ENCODE data around the gene PRMT9.

The PRMT9 gene

GRCh38 chr4:147678796-147679549, 5.0 kb downstream of the PRMT9 start:
- no peak for DNase-seq

GRCh38 chr4:147678106-147678505, 5.9 kb downstream of the PRMT9 start:
- DNase-seq: no peak

- no peak for DNase-seq
Observed at GRCh38 chr4:147674496-147674895, 9.5 kb downstream of the PRMT9 start.

- DNase-seq: no peak
Observed at GRCh38 chr4:147674073-147674472, 9.9 kb downstream of the PRMT9 start.

- DNase-seq: no peak
Observed at GRCh38 chr4:147658501-147658900, 25.5 kb downstream of the PRMT9 start.

- DNase-seq: no peak
Observed at GRCh38 chr4:147655639-147656038, 28.3 kb downstream of the PRMT9 start.

- DNase-seq: no peak
Observed at GRCh38 chr4:147651563-147651962, 32.4 kb downstream of the PRMT9 start.

- DNase-seq: no peak
Observed at GRCh38 chr4:147648656-147649055, 35.3 kb downstream of the PRMT9 start.

GRCh38 chr4:147645099-147645498, 38.9 kb downstream of the PRMT9 start:
- DNase-seq: no peak

GRCh38 chr4:147644471-147644870, 39.5 kb downstream of the PRMT9 start:
- no peak for DNase-seq

- no peak for DNase-seq
Observed at GRCh38 chr4:147643616-147644015, 40.3 kb downstream of the PRMT9 start.

GRCh38 chr4:147640331-147640730, 43.6 kb downstream of the PRMT9 start:
- DNase-seq: no peak

GRCh38 chr4:147639388-147639787, 44.6 kb downstream of the PRMT9 start:
- no peak for DNase-seq

- no peak for DNase-seq
Observed at GRCh38 chr4:147638942-147639341, 45.0 kb downstream of the PRMT9 start.

GRCh38 chr4:147638365-147638764, 45.6 kb downstream of the PRMT9 start:
- no peak for DNase-seq

GRCh38 chr4:147635348-147635747, 48.6 kb downstream of the PRMT9 start:
- DNase-seq: no peak

- DNase-seq: no peak
Observed at GRCh38 chr4:147633643-147634042, 50.3 kb downstream of the PRMT9 start.

- no peak for DNase-seq
Observed at GRCh38 chr4:147633113-147633512, 50.9 kb downstream of the PRMT9 start.

- DNase-seq: no peak
Observed at GRCh38 chr4:147629783-147630730, 53.9 kb downstream of the PRMT9 start.

- DNase-seq: no peak
Observed at GRCh38 chr4:147628415-147628814, 55.5 kb downstream of the PRMT9 start.

GRCh38 chr4:147626903-147627302, 57.1 kb downstream of the PRMT9 start:
- no peak for DNase-seq

GRCh38 chr4:147625733-147626132, 58.2 kb downstream of the PRMT9 start:
- DNase-seq: no peak

GRCh38 chr4:147620315-147620714, 63.6 kb downstream of the PRMT9 start:
- no peak for DNase-seq
